Measurements from ENCODE around the gene SUDS3.

DNA sequence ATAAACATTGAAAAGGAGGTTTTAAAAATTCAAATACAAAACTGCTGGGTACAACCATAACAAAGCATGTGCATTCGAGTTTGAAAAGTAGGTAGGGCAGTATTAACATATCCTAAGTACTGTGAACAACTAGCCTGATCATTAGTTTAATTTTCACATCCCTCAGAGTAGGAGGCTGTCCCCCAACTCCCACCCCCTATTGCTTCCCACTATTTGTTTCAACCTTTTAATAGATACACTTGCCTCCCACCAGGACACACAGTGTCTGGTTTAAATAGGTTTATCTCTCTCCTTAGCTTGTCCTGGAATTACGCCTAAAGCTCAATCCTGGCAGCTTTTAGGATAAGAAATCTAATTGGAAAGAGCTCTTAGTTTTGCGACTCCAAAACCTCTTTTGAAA is 5.8 kb upstream of the SUDS3 start:
- TF ChIP-seq EZH2 (IDR thresholded peaks at IDR 0.05; ENCODE audit: borderline replicate concordance, insufficient read depth, low read depth, low read length, poor library complexity, severe bottlenecking), result no peak
- TF ChIP-seq, protein P1, sequence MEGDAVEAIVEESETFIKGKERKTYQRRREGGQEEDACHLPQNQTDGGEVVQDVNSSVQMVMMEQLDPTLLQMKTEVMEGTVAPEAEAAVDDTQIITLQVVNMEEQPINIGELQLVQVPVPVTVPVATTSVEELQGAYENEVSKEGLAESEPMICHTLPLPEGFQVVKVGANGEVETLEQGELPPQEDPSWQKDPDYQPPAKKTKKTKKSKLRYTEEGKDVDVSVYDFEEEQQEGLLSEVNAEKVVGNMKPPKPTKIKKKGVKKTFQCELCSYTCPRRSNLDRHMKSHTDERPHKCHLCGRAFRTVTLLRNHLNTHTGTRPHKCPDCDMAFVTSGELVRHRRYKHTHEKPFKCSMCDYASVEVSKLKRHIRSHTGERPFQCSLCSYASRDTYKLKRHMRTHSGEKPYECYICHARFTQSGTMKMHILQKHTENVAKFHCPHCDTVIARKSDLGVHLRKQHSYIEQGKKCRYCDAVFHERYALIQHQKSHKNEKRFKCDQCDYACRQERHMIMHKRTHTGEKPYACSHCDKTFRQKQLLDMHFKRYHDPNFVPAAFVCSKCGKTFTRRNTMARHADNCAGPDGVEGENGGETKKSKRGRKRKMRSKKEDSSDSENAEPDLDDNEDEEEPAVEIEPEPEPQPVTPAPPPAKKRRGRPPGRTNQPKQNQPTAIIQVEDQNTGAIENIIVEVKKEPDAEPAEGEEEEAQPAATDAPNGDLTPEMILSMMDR (IDR thresholded peaks at IDR 0.05), result no peak
